Posterior vena cava (tissue), 2 donors: ENCODE data around the gene LIPC. TPM values are rescaled to one million over a fixed set of nuclear protein-coding genes. Genes with fewer than 3 reads are reported as not detected.

Source experiments
- DNase-seq: peaks from one replicate; pipeline ENCODE4 v3.0.0-alpha.2; 2020; ENCODE audit warnings: low spot score
- intact Hi-C, 2 donors: fragments of 100-400 bp; cut with DNase I; formaldehyde crosslinking; loops; one replicate each; pipeline versions ENCODE4 v1.14.1 to v1.14.2; 2022 to 2023
- total RNA-seq, 2 donors: library from RNA; stranded (reverse); fragmentation: NEBNext Ultra II Directional; extraction: Animal tissue kit (Norgen Biotek cat#: 25700); gene quantifications; one replicate each; pipeline ENCODE4 v1.2.1, GENCODE V29; 2021
- donor health status: DM: yes; HTN: yes; CAD: no.
- donor health status: DM: yes; HTN: yes; CAD: no.

Gene LIPC
- total RNA-seq, 2 donors from 2014 or later, result 0.14 to 1.2 TPM

DNA sequence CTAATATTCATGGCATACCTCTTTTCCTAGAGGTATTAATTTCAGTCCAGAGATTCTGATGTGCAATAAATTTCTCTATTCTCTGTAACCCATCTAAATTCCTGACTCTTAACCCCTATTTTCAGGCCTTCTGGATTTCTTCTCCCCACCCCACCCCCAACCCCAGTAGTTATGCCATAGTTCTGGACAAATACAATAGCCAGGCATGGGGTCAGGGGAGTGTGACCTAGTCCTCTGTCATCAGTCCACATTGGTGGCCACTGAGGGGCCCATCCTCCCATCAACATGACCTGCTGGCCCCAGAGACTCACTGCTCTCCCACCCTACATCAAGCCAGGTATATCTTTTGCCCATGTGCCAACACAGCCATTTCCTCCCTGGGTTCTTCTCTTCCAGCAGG lies 3.8 kb upstream of the LIPC start:
- intact Hi-C loops, result no loop called here
- DNase-seq, result no peak

DNA sequence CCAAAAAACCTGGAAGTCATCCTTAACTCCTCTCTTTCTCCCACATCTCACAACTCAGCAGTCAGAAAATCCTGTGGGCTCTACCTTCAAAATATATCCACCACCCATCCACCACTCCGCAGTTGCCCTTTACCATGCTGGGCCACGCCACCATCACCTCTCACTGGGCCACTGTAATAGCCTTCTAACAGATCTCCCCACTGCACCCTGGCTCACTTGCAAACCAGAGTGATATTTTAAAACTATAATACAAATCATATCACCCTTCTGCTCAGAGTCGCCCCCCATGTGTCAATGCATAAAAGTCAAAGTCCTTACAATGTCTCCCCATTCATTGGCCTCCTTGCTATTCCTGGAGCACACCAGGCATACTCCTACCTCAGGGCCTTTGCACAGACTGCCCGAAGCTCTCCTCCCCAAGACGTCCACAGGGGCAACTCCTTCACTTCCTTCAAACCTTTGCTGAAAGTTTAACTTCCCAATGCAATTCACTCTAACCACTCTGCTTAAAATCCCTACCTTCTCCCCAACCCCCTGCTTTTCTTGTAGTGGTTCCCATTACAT lies 1.5 kb upstream of the LIPC start:
- intact Hi-C loops, result no loop called here
- no peak for DNase-seq

DNA sequence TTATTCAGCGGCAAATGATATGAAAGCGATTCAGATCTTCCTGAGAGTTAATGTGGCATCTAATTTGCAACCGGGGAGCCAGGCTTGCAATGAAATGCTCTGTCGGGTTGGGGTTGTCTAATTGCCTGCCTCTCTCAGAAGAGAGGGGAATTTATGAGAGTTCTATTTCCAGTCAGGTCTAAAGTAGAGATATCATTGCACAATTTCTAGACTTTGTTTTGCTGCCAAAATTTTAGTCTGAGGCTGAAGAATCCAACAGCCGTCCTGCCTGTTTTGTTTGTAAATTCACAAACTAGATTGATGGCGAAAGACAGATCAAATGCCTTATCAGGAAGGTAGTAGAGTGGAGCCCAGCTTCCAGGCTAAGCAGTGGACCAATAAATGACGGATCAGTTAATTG lies 610 bp downstream of the LIPC start:
- intact Hi-C loops, result no loop called here

GRCh38 chr15:58433597-58434333 lies 2.0 kb downstream of the LIPC start:
- no peak for DNase-seq
- intact Hi-C loops, result no loop called here

More for the DNA sequence above, 610 bp downstream of the LIPC start:
- DNase-seq, result no peak

GRCh38 chr15:58434334-58434875 lies 2.6 kb downstream of the LIPC start:
- no peak for DNase-seq
- intact Hi-C loops, result no loop called here

- intact Hi-C loops, result no loop called here
- no peak for DNase-seq
These were observed 4.8 kb downstream of the LIPC start for GRCh38 chr15:58436552-58436951.

- DNase-seq, result no peak
- intact Hi-C loops, result no loop called here
These were observed 5.8 kb downstream of the LIPC start for GRCh38 chr15:58437531-58438105.

GRCh38 chr15:58438111-58438510 lies 6.3 kb downstream of the LIPC start:
- DNase-seq, result no peak
- intact Hi-C loops, result no loop called here

GRCh38 chr15:58438956-58439355 lies 7.2 kb downstream of the LIPC start:
- DNase-seq, result no peak
- intact Hi-C loops, result no loop called here

DNA sequence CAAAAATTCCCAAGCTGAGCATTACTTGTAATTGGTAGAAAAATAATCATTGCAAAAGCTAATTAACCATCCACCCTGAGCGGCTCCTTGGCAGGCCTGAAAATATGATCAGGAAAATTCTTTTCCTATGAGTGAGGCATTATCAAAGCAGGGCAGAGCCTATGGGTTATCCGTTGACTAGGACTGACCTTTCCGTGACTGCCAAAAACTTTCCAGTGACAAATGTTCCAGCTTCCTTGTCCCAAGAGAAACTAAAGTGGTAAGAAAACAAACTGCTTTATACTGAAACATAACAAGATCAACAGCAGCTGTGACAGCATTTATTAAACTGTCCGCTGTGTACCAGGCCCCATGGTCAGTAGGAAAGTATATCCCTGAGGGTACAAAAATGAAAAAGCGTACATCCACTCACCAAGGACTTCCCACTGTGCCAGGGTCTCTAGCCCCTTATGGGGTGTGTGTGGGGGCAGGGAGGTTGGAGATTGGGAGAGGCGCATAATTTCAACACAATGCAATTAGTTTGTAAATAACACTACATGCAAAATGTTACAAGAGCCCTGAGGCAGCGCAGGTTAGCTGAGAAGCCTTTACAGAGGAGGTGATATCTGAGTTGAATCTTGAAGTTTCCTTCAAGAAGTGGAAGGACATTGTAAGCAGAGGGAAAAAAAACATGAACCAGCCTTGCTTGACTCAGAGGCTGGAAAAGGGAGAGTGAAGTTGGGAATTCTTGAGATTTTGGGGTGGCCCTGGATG lies 8.5 kb downstream of the LIPC start:
- intact Hi-C loops, result no loop called here
- DNase-seq, result no peak

GRCh38 chr15:58440922-58441321 lies 9.1 kb downstream of the LIPC start:
- no peak for DNase-seq
- intact Hi-C loops, result no loop called here

- no peak for DNase-seq
- intact Hi-C loops, result no loop called here
These were observed 9.7 kb downstream of the LIPC start for GRCh38 chr15:58441376-58442070.

DNA sequence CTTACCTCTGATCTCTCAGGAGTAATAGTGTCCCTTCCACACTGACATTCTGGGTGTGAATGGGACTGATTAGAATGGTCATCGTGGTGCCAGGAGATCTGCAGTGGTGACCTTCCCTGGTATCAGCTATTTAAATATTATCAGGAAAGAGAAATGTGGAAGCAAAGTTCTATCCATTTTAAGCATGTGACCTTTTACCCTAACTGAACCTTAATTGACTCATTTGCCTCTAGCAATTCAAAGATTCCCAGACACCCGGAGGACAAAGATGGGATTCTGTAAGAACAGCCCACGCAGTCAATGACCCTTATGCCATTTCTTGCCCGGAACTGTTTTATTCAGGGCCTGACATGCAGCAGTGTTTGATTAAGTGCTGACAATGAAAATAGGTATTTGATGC lies 10.3 kb downstream of the LIPC start:
- no peak for DNase-seq
- intact Hi-C loops, result no loop called here

- intact Hi-C loops, result no loop called here
- DNase-seq, result no peak
These were observed 11.5 kb downstream of the LIPC start for GRCh38 chr15:58443308-58443707.

GRCh38 chr15:58444056-58444455 lies 12.3 kb downstream of the LIPC start:
- intact Hi-C loops, result no loop called here
- no peak for DNase-seq

DNA sequence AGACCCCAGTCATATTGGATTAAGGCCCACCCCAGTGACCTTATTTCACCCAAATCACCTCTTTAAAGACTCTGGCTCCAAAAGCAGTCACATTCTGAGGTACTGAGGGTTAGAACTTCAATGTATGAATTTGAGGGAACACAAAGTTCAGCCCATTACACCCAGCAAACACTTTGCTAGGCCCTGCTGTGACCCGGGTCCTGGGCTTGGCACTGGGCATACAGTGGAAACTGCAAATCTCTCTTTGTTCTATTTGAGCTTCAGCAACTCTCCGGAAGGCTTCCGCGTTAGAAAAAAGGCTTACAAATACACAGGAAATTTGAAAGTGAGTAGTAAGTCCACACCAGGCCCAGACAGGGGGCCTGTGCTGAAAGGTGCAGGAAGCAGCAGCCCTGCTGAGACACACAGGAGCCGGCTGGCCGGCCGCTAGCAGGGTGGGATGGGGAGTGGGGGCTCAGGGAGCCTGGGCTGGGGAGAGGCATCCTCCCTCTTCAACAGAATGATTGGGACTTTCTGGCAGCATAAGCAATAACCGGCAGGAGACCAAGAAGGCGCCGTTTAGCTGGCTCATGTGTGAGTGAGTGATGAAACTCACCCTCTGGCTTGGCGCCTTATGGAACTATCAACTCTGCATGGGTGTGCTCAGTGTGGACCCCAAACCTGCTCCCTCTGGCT lies 13.0 kb downstream of the LIPC start:
- intact Hi-C loops, result no loop called here
- DNase-seq, result no peak

DNA sequence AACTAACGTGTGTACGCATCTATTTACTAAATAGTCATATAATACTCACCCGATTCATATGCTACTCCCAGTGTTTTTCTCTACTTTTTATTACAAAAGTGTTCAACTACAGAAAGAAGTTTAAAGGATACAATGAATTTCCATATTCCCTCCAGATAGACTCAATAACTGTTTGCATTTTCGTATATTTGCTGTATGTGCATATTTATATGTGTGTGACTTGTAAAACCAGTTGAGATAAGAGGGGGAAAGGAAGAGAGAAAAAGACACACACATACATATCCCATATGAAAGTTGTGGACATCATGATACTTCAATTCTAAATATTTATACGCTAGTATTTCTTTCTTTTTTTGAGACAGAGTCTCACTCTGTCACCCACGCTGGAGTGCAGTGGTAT lies 14.1 kb downstream of the LIPC start:
- no peak for DNase-seq
- intact Hi-C loops, result no loop called here

DNA sequence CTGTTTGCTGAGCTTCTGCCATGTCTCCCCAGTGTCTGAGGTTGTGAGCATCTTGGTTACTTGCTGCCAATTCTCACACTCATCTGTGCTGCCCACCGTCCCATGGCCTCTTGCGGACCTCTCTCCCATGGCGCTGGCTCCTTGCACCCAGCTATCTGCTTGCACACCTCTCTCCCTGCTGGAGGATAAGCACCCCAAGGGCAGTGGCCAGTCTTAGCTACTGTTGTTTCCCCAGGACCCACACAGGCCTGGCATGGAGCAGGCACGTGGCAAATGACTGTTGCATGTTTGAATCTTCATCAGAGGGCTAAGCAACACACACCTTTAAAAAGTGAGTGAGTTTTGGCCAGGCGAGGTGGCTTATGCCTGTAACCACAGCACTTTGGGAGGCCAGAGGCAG lies 14.7 kb downstream of the LIPC start:
- intact Hi-C loops, result no loop called here

More for the DNA sequence above, 14.7 kb downstream of the LIPC start:
- DNase-seq, result no peak
